ENCODE results near the gene RNF213. TPM values are rescaled to one million over a fixed set of nuclear protein-coding genes. Genes with fewer than 3 reads are reported as not detected.

RNF213 gene
- polyA plus RNA-seq, 1 of the 3 experiments (the other 2 are of a cell fraction), result 57.5 TPM

- POLR2A ChIA-PET, result no interaction called here
- WGBS (ENCODE audit: low lambda C conversion rate), result 94% methylated on average over 45 of the region's 48 CpGs
- H3K4me1 ChIP-seq (ENCODE audit: control insufficient read depth in 1 of 2, insufficient read depth in 2 of 2, low read depth in 1 of 2, low read length in 1 of 2), result peaks cover 0 to 12% of the 10 kb centered on the region in 2 experiments; a peak in 1 of 4 replicates
Measured at GRCh38 chr17:80214012-80214877, 46.4 kb upstream of the RNF213 start.

DNA sequence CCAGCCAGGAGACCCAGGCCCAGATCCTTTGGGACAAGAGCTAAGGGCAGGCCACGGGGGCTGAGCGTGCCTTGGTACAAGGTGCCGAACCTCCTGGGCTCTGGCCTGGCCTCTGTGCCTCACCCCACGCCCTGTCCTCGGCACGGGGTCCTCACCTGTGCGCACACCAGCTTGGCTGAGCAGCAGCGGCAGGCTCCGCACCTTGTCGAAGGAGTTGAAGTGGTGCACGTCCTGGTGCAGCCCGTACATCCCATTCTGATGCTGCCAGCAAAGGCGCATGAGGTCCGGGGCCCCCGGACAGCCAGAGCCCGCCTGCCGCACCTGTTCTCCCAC lies 45.8 kb upstream of the RNF213 start:
- CTCF ChIA-PET, result no interaction called here
- Histone ChIP-seq H3F3A (replicated peaks; ENCODE audit: insufficient read depth) (peaks cover 9% of the 10 kb centered on the region), H2AFZ (ENCODE audit: low read depth) (no peak overlapping the region), H3K79me2 (ENCODE audit: insufficient read depth) (peaks cover 27% of the 10 kb centered on the region; the same call in 1 of the 2 replicates), H3K4me2 (no peak overlapping the region), H4K20me1 (ENCODE audit: insufficient read depth) (peaks cover 19% of the 10 kb centered on the region), H3K9me2 (no peaks in the 10 kb centered on the region), H3K4me1 (ENCODE audit: control insufficient read depth in 1 of 2, insufficient read depth in 2 of 2, low read depth in 1 of 2, low read length in 1 of 2) (peaks cover 0 to 15% of the 10 kb centered on the region in 2 experiments; a peak in 1 of 4 replicates), H3K4me3 (ENCODE audit: low read depth in 2 of 2, low read length in 1 of 2) (no peak overlapping the region), H3K36me3 (replicated peaks in 1 of 2; ENCODE audit: control insufficient read depth in 1 of 2, insufficient read depth in 2 of 2, low read length in 1 of 2) (peaks cover 27 to 58% of the 10 kb centered on the region in 2 experiments), H3K9me3 (no peaks in the 10 kb centered on the region), H3K27me3 (ENCODE audit: insufficient read depth) (no peaks in the 10 kb centered on the region), H3K9ac (no peak overlapping the region), H3K27ac (ENCODE audit: low read depth in 2 of 2, low read length in 1 of 2) (no peak overlapping the region)
- TF ChIP-seq EP300 (IDR thresholded peaks at IDR 0.05; ENCODE audit: borderline replicate concordance in 1 of 2, low read depth in 1 of 2, low read length in 1 of 2), result no peak
- TF ChIP-seq, protein P1, sequence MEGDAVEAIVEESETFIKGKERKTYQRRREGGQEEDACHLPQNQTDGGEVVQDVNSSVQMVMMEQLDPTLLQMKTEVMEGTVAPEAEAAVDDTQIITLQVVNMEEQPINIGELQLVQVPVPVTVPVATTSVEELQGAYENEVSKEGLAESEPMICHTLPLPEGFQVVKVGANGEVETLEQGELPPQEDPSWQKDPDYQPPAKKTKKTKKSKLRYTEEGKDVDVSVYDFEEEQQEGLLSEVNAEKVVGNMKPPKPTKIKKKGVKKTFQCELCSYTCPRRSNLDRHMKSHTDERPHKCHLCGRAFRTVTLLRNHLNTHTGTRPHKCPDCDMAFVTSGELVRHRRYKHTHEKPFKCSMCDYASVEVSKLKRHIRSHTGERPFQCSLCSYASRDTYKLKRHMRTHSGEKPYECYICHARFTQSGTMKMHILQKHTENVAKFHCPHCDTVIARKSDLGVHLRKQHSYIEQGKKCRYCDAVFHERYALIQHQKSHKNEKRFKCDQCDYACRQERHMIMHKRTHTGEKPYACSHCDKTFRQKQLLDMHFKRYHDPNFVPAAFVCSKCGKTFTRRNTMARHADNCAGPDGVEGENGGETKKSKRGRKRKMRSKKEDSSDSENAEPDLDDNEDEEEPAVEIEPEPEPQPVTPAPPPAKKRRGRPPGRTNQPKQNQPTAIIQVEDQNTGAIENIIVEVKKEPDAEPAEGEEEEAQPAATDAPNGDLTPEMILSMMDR (IDR thresholded peaks at IDR 0.05), result no peak
- no peak for TF ChIP-seq FOXM1 (IDR thresholded peaks at IDR 0.05; ENCODE audit: low read depth)
- TF ChIP-seq, protein P2, sequence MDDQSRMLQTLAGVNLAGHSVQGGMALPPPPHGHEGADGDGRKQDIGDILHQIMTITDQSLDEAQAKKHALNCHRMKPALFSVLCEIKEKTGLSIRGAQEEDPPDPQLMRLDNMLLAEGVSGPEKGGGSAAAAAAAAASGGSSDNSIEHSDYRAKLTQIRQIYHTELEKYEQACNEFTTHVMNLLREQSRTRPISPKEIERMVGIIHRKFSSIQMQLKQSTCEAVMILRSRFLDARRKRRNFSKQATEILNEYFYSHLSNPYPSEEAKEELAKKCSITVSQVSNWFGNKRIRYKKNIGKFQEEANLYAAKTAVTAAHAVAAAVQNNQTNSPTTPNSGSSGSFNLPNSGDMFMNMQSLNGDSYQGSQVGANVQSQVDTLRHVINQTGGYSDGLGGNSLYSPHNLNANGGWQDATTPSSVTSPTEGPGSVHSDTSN (IDR thresholded peaks at IDR 0.05), result no peak
- POLR2A ChIA-PET, result no interaction called here
- DNase-seq, result no peak
- 97% methylated on average over 12 of the region's 17 CpGs for WGBS (ENCODE audit: low lambda C conversion rate)

More at GRCh38 chr17:80214012-80214877, 46.4 kb upstream of the RNF213 start:
- Histone ChIP-seq H3K9me3 (no peaks in the 10 kb centered on the region), H3K79me2 (ENCODE audit: insufficient read depth) (peaks cover 21% of the 10 kb centered on the region; the same call in 1 of the 2 replicates), H3K27ac (ENCODE audit: low read depth in 2 of 2, low read length in 1 of 2) (no peak overlapping the region), H4K20me1 (ENCODE audit: insufficient read depth) (peaks cover 19% of the 10 kb centered on the region), H3F3A (replicated peaks; ENCODE audit: insufficient read depth) (peaks cover 4% of the 10 kb centered on the region), H3K9me2 (no peaks in the 10 kb centered on the region), H3K27me3 (ENCODE audit: insufficient read depth) (no peaks in the 10 kb centered on the region), H3K36me3 (replicated peaks in 1 of 2; ENCODE audit: control insufficient read depth in 1 of 2, insufficient read depth in 2 of 2, low read length in 1 of 2) (peaks cover 27 to 64% of the 10 kb centered on the region in 2 experiments), H3K4me3 (ENCODE audit: low read depth in 2 of 2, low read length in 1 of 2) (no peak overlapping the region), H3K4me2 (no peak overlapping the region), H2AFZ (ENCODE audit: low read depth) (no peak overlapping the region), H3K9ac (no peak overlapping the region)
- no peak for DNase-seq
- CTCF ChIA-PET, result no interaction called here
- TF ChIP-seq CHD2 (IDR thresholded peaks at IDR 0.05; ENCODE audit: low read length, partially characterized antibody) (no peak), JUND (IDR thresholded peaks at IDR 0.05) (no peak), FOXM1 (IDR thresholded peaks at IDR 0.05; ENCODE audit: low read depth) (no peak), RFX5 (IDR thresholded peaks at IDR 0.05; ENCODE audit: low read length) (no peak), TEAD4 (IDR thresholded peaks at IDR 0.05; ENCODE audit: borderline replicate concordance, insufficient read depth) (no peak), EZH2phosphoT487 (IDR thresholded peaks at IDR 0.05; ENCODE audit: borderline replicate concordance, low read depth) (no peak), NRF1 (IDR thresholded peaks at IDR 0.05; ENCODE audit: low read depth, low read length) (no peak), TCF12 (IDR thresholded peaks at IDR 0.05) (no peak), RAD21 (IDR thresholded peaks at IDR 0.05; ENCODE audit: low read length) (no peak)
- TF ChIP-seq, protein P2 (IDR thresholded peaks at IDR 0.05), result no peak
- TF ChIP-seq, protein P3, sequence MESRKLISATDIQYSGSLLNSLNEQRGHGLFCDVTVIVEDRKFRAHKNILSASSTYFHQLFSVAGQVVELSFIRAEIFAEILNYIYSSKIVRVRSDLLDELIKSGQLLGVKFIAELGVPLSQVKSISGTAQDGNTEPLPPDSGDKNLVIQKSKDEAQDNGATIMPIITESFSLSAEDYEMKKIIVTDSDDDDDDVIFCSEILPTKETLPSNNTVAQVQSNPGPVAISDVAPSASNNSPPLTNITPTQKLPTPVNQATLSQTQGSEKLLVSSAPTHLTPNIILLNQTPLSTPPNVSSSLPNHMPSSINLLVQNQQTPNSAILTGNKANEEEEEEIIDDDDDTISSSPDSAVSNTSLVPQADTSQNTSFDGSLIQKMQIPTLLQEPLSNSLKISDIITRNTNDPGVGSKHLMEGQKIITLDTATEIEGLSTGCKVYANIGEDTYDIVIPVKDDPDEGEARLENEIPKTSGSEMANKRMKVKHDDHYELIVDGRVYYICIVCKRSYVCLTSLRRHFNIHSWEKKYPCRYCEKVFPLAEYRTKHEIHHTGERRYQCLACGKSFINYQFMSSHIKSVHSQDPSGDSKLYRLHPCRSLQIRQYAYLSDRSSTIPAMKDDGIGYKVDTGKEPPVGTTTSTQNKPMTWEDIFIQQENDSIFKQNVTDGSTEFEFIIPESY (IDR thresholded peaks at IDR 0.05; ENCODE audit: borderline replicate concordance, low read depth), result no peak

Measured in SK-N-SH (cell line).